A549 treated with AZD9567 at 1 μM for 4 hours (cell line): ENCODE measurements around the gene WIPF1. TPM values are rescaled to one million over a fixed set of nuclear protein-coding genes. Genes with fewer than 3 reads are reported as not detected.

Source experiments
- total RNA-seq: library from RNA; stranded (reverse); fragments of 200-300 nt; extraction: Qiagen RNA extraction; gene quantifications from 5 replicates; pipeline ENCODE4 v1.2.3, GENCODE V29; 2022; ENCODE audit not compliant: insufficient read depth

Gene WIPF1
- total RNA-seq, result 18.6 to 25.4 TPM (median 22.4 TPM) in 5 replicates

GRCh38 chr2:174597345-174598047, at the start of gene WIPF1:
Gene WIPF1 (minus strand): TSS chr2:174597804. CDS start chr2:174585573, 12,231 bp downstream.

Other genes with a start within 250 kb of the WIPF1 start
- gene SCRN3, start 202.1 kb downstream of the WIPF1 start, total RNA-seq, result 13.4 to 18.1 TPM (median 14.3 TPM) in 5 replicates
- 0.23 to 0.35 TPM (median 0.31 TPM) in 4 of 5 replicates, not detected in the other for gene GPR155, start 110.8 kb downstream of the WIPF1 start, total RNA-seq
- not detected in 5 replicates for gene CHRNA1, start 166.7 kb upstream of the WIPF1 start, total RNA-seq